ENCODE data around the gene LENG9.

DNA sequence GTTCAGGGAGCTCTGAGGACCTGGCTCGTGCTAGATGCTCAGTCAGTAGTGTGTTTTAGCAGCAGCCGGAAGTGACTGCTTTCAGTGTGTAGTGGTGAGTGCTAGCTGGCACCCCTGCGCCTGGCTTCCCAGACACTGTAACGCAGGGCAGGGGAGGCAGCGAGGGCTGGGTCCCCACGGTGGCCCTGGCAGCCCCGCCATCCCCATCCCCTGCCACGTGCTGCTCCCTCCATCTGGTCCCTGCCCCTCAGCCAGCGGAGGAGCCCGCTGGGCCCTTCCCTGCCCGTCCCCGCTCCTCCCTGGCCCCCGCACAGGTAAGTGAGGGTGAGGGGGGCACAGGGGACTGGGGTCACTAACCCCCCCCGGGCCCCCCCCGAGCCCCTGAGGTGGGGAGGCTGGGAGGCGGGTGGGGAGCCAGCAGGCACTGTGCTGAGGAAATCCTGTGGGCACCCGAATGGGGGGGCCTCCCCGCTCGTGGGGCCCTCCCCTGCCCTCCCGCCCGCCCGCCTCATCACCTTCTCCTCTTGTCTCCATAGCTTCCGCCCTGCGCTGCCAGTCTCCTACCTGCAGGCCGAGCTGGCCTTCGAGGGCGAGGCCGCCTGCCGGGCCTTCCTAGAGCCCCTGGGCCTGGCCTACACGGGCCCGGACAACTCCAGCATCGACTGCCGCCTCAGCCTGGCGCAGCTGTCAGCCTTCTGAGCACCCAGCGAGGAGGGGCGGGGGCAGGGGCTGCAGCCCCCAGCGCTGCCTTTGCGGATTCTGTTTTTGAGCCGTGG, 3.2 kb downstream of the LENG9 start:
- TF ChIP-seq, protein P1, sequence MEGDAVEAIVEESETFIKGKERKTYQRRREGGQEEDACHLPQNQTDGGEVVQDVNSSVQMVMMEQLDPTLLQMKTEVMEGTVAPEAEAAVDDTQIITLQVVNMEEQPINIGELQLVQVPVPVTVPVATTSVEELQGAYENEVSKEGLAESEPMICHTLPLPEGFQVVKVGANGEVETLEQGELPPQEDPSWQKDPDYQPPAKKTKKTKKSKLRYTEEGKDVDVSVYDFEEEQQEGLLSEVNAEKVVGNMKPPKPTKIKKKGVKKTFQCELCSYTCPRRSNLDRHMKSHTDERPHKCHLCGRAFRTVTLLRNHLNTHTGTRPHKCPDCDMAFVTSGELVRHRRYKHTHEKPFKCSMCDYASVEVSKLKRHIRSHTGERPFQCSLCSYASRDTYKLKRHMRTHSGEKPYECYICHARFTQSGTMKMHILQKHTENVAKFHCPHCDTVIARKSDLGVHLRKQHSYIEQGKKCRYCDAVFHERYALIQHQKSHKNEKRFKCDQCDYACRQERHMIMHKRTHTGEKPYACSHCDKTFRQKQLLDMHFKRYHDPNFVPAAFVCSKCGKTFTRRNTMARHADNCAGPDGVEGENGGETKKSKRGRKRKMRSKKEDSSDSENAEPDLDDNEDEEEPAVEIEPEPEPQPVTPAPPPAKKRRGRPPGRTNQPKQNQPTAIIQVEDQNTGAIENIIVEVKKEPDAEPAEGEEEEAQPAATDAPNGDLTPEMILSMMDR (IDR thresholded peaks at IDR 0.05; ENCODE audit: poor library complexity), result no peak
- no peak for TF ChIP-seq EZH2phosphoT487 (IDR thresholded peaks at IDR 0.05; ENCODE audit: low read depth, severe bottlenecking, unreplicated experiment)
- TF ChIP-seq EZH2 (IDR thresholded peaks at IDR 0.05; ENCODE audit: borderline replicate concordance), result no peak

All from hepatocyte (in vitro differentiated cells).